ENCODE data around the gene MLC1. TPM values are rescaled to one million over a fixed set of nuclear protein-coding genes. Genes with fewer than 3 reads are reported as not detected.
A peak's percentile ranks its signal among the peaks of the same experiment; 100 is the strongest.

MLC1 gene
- total RNA-seq, 6 experiments from 2014 or later = 0.60 to 0.68 TPM; not detected in 4

DNA sequence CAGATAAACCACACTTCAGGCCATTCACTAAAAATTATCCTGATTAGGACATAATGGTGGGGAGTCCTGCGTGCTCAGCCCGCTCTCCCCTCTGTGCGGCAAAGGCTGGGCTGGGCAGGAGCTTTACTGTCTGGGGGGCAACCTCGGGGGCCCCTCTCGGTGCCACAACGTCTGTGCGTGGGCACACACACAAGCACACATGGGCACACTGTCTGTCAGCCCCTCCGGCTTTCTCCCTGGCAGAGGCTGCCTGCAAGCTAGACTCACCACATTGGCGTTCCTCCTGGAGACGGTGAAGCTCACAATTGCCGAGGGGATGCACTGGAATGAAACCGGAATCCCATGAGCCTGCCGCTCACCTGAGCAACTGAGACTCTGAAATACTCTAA lies 5.2 kb downstream of the MLC1 start:
- Histone ChIP-seq H3K36me3 (no peaks in the 10 kb centered on the region), H3K9me3 (no peaks in the 10 kb centered on the region), H3K27ac (no peak overlapping the region), H3K4me3 (no peak overlapping the region), H3K4me1 (no peaks in the 10 kb centered on the region), H3K27me3 (no peaks in the 10 kb centered on the region)
- ATAC-seq (no peak), DNase-seq (no peak)
- 70% methylated on average over 4 of the region's 13 CpGs for WGBS (ENCODE audit: insufficient coverage, low coverage, low lambda C conversion rate, missing lambda C conversion rate)
- intact Hi-C loops (cut with DNase I) = no loop called here
- TF ChIP-seq, protein P1, sequence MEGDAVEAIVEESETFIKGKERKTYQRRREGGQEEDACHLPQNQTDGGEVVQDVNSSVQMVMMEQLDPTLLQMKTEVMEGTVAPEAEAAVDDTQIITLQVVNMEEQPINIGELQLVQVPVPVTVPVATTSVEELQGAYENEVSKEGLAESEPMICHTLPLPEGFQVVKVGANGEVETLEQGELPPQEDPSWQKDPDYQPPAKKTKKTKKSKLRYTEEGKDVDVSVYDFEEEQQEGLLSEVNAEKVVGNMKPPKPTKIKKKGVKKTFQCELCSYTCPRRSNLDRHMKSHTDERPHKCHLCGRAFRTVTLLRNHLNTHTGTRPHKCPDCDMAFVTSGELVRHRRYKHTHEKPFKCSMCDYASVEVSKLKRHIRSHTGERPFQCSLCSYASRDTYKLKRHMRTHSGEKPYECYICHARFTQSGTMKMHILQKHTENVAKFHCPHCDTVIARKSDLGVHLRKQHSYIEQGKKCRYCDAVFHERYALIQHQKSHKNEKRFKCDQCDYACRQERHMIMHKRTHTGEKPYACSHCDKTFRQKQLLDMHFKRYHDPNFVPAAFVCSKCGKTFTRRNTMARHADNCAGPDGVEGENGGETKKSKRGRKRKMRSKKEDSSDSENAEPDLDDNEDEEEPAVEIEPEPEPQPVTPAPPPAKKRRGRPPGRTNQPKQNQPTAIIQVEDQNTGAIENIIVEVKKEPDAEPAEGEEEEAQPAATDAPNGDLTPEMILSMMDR (IDR thresholded peaks at IDR 0.05) = no peak
- no peak for TF ChIP-seq POLR2A (IDR thresholded peaks at IDR 0.05)

DNA sequence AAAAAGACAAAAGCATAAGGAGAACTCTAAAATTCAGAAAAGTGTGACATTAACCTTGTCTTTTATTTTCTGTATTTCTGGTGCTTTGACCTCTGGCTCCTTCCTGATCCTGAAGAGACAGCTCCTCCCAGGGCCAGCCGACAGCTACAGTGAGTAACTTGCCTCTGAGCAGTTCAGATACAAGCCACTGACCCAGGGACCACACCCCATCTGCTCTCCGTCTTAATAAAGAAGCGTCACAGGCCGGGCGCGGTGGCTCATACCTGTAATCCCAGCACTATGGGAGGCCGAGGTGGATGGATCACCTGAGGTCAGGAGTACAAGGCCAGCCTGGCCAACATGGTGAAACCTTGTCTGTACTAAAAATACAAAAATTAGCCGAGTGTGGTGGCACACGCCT lies 6.5 kb downstream of the MLC1 start:
- ATAC-seq (no peak), DNase-seq (peak in 1 of 3 donors; percentile 20)
- H3K27ac ChIP-seq = no peak overlapping the region
- intact Hi-C loops (cut with DNase I) = no loop called here
- no peaks in the 10 kb centered on the region for H3K36me3 ChIP-seq
- no peaks in the 10 kb centered on the region for H3K4me1 ChIP-seq
- H3K4me3 ChIP-seq = no peak overlapping the region
- 90% methylated on average over 9 of the region's 9 CpGs for WGBS (ENCODE audit: insufficient coverage, low coverage, low lambda C conversion rate, missing lambda C conversion rate)
- H3K9me3 ChIP-seq = no peaks in the 10 kb centered on the region
- TF ChIP-seq, protein P1 (IDR thresholded peaks at IDR 0.05) = no peak
- TF ChIP-seq POLR2A (IDR thresholded peaks at IDR 0.05) = no peak
- no peaks in the 10 kb centered on the region for H3K27me3 ChIP-seq

DNA sequence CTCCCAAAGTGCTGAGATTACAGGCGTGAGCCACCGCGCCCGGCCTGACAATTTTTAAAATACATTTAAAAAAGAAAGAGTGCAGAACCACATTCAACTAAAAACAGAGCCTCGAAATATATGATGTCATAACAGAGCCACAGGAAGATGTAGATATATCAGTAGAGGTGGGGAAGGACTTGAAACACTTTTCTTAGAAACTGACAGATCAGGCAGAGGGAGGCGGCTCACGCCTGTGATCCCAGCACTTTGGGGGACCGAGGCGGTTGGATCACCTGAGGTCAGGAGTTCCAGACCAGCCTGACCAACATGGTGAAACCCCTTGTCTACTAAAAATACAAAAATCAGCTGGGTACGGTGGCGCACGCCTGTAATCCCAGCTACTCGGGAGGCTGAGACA lies 7.0 kb downstream of the MLC1 start:
- Histone ChIP-seq H3K27ac (no peak overlapping the region), H3K4me1 (no peaks in the 10 kb centered on the region), H3K9me3 (no peaks in the 10 kb centered on the region), H3K4me3 (no peak overlapping the region), H3K27me3 (no peaks in the 10 kb centered on the region), H3K36me3 (no peaks in the 10 kb centered on the region)
- no peak for TF ChIP-seq POLR2A (IDR thresholded peaks at IDR 0.05)
- ATAC-seq (no peak), DNase-seq (peak in 1 of 3 donors; percentile 14)
- intact Hi-C loops (cut with DNase I) = no loop called here
- WGBS (ENCODE audit: insufficient coverage, low coverage, low lambda C conversion rate, missing lambda C conversion rate) = 79% methylated on average over 7 of the region's 13 CpGs

DNA sequence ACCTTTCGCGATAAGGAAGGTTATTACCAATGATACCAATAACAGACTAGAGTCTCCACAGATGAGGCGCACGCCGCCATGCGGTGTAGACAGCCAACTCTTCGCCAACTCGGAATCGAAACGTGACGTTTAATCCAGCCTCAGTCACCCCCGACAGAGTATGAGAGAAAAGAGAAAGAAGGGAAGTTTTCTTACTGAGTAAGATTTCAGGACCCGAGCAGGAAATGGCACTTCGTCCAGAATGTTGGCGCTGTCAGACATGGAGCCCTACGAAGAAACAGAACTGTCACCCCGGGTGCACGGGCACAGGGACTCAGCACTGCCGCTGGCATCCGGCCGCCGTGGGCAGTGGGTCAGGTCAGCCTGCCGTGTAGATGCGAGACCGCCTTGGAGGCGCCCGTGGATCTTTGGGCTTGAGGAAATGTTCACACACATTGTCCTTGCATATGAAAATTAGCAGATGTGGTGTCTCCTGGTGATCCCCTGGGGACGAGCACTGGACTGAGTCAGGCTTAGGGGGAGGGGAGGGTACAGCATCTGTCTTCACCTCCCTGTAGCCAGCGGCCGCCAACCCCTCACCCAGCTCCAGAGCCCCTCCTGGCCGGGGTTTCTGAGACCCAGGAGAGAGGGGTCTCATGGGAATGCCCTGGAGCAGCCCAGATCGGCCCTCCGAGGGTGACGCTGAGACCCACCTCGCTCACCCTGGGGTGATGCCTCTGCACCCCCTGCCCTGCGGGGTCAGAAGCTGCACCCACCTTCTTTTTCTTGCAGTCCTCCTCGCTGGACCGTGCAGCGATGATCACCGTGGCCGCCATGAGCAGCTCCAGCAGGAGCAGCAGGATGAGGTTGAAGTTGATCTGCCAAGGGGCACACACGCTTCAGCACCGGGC lies 8.3 kb downstream of the MLC1 start:
- H3K9me3 ChIP-seq = no peaks in the 10 kb centered on the region
- WGBS (ENCODE audit: insufficient coverage, low coverage, low lambda C conversion rate, missing lambda C conversion rate) = 70% methylated on average over 13 of the region's 43 CpGs
- intact Hi-C loops (cut with DNase I) = no loop called here
- DNase-seq (peak in 1 of 3 donors; percentile 49), ATAC-seq (no peak)
- no peak overlapping the region for H3K27ac ChIP-seq
- H3K36me3 ChIP-seq = no peaks in the 10 kb centered on the region
- H3K4me1 ChIP-seq = no peaks in the 10 kb centered on the region
- H3K27me3 ChIP-seq = no peaks in the 10 kb centered on the region
- no peak overlapping the region for H3K4me3 ChIP-seq
- no peak for TF ChIP-seq POLR2A (IDR thresholded peaks at IDR 0.05)
- TF ChIP-seq, protein P1 (IDR thresholded peaks at IDR 0.05) = no peak
